Panc1 (cell line): ENCODE results near the gene RCN2.

Experiments
- POLR2AphosphoS5 ChIP-seq: IDR thresholded peaks from 2 replicates; pipeline ENCODE4 v1.6.1; 2012; ENCODE audit warnings: mild to moderate bottlenecking, low read depth, low read length, moderate library complexity
- TF ChIP-seq, protein P1 (sequence below): fragments of 450-650 bp; IDR thresholded peaks from 2 replicates; pipeline ENCODE4 v1.5.1; 2017; ENCODE audit warnings: mild to moderate bottlenecking
- TF ChIP-seq, protein P2 (sequence below), 2 experiments: IDR thresholded peaks; 2 replicates each; pipeline ENCODE4 v1.6.1; 2011 to 2012; ENCODE audit warnings: low read depth in 2 of 2, control low read depth in 1 of 2, low read length in 1 of 2, mild to moderate bottlenecking in 1 of 2, moderate library complexity in 1 of 2; ENCODE audit not compliant: insufficient read depth in 1 of 2

DNA sequence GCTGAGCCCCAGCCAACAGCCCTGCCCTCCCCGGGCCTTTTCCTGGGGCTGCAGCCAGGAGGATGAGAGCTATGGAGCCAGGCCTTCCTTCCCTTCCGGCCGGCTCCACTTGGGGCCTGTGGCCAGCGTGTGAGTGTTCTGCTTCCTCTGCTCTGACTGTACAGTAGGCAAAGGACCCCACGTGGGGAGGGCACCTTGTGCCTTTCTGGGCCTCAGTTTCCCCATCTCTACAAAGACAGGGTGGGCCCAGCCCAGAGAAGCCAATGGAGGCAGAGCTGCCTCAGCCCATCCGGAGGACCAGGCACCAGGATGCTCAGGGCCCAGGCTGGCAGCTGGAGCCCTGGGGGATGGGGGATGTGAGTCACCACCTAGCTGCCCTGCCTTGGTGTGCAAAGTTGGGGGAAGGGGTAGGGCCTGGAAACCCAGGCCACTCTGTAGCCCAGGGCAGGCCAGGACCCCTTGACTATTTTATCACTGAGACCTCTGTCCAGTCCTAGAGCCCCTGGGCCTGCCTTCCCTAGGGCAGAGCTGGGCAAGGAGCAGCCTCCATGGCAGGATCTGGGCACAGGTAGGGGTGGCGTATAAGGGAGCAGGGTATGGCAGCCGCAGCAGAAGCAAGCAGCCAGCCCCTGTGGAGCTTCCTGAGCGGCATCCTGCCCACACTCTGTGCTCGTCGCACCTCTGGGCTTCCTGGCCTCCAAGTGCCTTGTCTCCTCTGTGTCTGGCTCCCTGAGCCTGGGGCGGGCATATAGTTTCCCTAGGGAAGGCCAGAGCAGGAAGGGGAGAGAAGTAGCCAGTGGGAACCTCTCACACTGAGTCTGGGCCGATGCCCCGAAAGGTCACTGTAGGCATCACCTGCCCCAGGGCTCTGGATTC is 65.2 kb downstream of the RCN2 start:
- TF ChIP-seq, protein P1, sequence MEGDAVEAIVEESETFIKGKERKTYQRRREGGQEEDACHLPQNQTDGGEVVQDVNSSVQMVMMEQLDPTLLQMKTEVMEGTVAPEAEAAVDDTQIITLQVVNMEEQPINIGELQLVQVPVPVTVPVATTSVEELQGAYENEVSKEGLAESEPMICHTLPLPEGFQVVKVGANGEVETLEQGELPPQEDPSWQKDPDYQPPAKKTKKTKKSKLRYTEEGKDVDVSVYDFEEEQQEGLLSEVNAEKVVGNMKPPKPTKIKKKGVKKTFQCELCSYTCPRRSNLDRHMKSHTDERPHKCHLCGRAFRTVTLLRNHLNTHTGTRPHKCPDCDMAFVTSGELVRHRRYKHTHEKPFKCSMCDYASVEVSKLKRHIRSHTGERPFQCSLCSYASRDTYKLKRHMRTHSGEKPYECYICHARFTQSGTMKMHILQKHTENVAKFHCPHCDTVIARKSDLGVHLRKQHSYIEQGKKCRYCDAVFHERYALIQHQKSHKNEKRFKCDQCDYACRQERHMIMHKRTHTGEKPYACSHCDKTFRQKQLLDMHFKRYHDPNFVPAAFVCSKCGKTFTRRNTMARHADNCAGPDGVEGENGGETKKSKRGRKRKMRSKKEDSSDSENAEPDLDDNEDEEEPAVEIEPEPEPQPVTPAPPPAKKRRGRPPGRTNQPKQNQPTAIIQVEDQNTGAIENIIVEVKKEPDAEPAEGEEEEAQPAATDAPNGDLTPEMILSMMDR: no peak
- TF ChIP-seq, protein P2, sequence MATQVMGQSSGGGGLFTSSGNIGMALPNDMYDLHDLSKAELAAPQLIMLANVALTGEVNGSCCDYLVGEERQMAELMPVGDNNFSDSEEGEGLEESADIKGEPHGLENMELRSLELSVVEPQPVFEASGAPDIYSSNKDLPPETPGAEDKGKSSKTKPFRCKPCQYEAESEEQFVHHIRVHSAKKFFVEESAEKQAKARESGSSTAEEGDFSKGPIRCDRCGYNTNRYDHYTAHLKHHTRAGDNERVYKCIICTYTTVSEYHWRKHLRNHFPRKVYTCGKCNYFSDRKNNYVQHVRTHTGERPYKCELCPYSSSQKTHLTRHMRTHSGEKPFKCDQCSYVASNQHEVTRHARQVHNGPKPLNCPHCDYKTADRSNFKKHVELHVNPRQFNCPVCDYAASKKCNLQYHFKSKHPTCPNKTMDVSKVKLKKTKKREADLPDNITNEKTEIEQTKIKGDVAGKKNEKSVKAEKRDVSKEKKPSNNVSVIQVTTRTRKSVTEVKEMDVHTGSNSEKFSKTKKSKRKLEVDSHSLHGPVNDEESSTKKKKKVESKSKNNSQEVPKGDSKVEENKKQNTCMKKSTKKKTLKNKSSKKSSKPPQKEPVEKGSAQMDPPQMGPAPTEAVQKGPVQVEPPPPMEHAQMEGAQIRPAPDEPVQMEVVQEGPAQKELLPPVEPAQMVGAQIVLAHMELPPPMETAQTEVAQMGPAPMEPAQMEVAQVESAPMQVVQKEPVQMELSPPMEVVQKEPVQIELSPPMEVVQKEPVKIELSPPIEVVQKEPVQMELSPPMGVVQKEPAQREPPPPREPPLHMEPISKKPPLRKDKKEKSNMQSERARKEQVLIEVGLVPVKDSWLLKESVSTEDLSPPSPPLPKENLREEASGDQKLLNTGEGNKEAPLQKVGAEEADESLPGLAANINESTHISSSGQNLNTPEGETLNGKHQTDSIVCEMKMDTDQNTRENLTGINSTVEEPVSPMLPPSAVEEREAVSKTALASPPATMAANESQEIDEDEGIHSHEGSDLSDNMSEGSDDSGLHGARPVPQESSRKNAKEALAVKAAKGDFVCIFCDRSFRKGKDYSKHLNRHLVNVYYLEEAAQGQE (IDR thresholded peaks at IDR 0.05; ENCODE audit: insufficient read depth in 1 of 2, low read depth in 2 of 2, low read length in 1 of 2): no peak
- TF ChIP-seq POLR2AphosphoS5: no peak
